HG03457 (cell line): ENCODE measurements around the gene TNFAIP8L1.
"Not testable (repeated sequence)": the region's sequence is repeated elsewhere in the genome, so short reads cannot be mapped to it uniquely, and the experiment has no call there.

ENCODE experiments used
- ATAC-seq: cut with Tn5 transposase; IDR thresholded peaks from one replicate; pipeline ENCODE4 v1.9.1; 2021; ENCODE audit warnings: moderate number of reproducible peaks; ENCODE audit not compliant: unreplicated experiment

Gene TNFAIP8L1

DNA sequence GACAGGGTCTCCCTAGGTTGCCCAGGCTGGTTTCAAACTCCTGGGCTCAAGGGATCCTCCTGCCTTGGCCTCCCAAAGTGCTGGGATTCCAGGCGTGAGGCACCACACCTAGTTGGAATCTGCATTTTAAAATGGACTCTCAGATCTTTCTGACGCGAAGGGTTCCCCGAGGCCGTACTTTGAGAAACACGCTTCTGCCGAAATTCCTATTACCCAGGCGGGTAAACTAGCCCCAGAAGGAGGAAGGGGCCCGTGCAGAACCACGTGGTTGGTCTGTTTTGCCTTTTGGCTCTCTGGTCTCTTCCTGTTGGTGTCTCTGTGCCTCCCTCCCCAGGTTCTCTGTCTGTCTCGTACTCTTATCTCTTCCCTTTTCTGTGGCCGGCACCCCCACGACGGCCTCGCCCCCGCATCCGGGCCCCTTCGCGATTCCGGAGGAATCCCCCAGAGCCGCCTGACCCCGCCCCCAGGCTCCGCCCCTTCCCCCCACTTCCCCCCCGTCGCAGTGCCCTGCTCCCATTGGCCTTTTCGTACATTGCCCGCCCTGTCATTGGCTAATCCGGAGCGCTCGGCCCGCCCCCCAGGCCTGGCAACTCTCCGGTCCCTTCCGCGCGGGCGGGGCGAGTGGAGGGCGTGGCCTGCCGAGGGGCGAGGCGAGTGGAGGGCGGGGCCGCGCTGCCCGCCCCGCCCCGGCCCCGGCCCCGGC is at the start of gene TNFAIP8L1:
TSS of gene TNFAIP8L1 (plus strand) at position 689 of the 703 bp plus-strand sequence. CDS start 12,354 bp downstream, outside the sequence.
- peak; percentile 62 for ATAC-seq

DNA sequence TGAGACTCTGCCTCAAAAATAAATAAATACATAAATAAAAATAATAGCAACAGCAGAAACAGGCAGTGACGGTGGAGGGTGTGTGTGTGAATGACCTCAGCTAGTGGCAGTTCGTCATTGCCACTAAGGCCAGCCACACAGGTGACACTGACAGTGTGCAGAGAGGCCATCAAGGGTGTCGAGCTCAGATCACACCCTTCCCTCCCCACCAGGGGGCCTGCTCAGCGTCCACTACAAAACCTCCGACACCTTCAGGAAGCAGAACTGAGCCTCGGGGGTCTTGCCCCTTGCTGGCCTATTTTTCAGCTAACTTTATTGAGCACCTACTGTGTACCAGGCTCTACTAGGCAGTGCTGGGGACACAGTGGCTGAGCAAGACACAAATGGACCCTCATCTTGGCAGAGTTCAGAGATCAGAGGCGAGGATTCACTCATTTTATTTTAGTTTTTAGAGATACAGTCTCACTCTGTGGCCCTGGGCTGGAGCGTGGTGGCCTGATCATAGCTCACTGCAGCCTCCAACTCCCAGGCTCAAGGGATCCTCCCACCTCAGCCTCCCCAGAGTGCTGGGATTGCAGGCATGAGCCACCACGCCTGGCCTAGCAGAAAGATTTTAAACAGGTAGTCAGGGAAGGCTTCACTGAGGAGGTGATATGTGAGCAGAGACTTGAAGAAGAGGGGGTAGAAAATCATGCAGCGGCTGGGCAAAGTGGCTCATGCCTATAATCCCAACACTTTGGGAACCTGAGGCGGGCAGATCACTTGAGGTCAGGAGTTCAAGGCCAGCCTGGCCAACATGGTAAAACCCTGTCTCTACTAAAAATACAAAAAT is 49.5 kb upstream of the TNFAIP8L1 start:
- no peak for ATAC-seq

DNA sequence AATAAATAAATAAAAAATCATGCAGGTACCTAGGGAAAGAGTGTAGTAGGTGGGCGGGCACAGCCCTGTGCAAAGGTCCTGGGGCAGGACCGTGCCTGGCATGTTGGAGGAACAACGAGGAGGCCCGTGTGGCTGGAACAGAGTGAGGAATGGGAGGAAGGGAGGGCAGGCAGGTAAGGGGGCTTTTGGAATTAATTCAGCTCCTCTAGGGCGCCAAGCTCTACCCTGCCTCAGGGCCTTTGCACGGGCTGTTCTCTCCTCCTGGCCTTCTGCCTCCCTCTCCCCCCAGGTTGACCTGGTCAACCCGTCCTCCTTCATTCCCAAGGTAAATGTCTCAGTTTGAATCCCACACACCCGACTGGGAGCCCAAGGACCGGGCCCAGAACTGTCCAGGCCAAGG is 48.8 kb upstream of the TNFAIP8L1 start:
- ATAC-seq = no peak

DNA sequence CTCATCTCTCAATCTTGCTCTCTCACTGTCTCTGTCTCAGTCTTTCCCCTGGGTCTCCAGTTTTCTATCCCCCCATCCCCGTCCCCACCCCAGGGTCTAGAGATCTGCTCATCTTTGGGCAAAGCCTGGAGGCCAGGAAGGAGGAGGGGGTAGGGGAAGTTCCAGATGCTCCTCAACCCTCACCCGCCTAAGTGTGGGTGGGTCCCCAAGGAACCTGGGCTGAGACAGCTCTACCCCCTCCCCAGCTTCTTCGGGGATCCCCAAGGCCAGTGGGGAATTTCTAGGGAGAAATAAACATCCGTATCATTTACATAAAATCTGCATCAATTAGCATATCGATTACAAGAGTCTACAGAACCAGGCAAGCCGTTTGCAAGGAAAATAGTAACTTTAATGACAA is 48.0 kb upstream of the TNFAIP8L1 start:
- no peak for ATAC-seq

DNA sequence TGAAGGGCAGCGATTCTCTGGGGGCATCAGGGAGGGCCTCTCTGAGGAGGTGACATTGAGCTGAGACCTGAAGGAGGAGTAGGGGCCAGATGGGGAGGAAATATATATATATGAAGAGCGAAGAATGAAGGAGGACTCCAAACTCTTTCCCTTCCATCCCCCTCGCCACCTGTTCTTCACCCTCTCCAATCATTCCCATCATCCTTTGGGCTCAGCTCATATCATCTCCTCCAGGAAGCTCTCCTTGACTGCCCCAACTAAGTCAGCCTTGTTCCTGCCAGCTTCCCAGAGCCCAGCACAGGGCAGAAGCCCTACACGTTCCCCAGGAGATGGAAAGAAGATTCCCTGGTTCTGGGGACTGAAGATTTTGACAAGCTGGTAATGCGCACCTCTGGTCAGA is 46.9 kb upstream of the TNFAIP8L1 start:
- ATAC-seq = no peak

DNA sequence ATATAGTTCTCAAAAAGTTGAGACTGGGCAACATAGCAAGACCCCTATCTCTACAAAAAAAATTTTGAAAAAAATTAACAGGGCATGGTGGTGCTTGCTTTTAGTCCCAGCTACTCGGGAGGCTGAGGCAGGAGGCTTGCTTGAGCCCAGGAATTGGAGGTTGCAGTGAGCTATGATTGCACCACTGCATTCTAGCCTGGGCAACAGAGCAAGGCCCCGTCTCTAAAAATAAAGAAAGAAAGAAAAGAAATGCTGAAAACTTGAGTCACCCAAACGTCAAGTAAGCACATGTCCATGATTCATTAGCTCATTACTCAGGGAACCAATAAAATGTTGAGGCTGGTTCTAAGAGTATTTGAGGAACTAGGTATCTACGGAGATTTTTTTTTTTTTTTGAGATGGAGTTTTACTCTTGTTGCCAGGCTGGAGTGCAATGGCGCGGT is 45.9 kb upstream of the TNFAIP8L1 start:
- ATAC-seq = no peak

DNA sequence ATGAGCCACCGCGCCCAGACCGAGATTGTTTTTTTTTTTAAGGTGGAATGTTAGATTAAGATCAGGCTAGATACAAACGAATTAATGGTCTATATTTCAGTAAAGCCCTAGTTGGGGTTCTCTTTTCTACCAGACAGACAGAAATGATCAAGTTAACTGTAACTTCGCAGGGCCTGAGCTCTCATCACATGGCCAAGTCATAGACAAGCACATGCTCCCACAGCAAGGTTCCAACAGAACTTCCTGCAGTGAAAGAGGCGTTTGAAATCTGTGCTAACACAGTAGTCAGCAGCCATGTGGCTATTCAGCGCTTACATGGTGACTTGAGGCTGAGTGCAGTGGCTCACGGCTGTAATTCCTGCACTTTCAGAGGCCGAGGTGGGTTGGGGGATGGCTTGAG is 45.1 kb upstream of the TNFAIP8L1 start:
- ATAC-seq = no peak

DNA sequence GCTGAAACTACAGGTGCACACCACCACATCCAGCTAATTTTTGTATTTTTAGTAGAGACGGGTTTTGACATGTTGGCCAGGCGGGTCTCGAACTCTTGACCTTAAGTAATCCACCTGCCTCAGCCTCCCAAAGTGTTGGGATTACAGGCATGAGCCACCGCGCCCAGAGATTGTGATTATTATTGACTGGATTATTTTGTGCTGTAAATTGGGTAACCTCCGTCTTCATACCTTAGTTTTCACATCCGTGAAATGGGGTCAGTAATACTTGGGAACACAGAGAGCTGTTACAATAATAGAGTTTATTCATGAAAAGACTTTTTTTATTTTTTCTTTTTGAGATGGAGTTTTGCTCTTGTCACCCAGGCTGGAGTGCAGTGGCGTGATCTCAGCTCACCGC is 44.2 kb upstream of the TNFAIP8L1 start:
- not testable (repeated sequence) for ATAC-seq

DNA sequence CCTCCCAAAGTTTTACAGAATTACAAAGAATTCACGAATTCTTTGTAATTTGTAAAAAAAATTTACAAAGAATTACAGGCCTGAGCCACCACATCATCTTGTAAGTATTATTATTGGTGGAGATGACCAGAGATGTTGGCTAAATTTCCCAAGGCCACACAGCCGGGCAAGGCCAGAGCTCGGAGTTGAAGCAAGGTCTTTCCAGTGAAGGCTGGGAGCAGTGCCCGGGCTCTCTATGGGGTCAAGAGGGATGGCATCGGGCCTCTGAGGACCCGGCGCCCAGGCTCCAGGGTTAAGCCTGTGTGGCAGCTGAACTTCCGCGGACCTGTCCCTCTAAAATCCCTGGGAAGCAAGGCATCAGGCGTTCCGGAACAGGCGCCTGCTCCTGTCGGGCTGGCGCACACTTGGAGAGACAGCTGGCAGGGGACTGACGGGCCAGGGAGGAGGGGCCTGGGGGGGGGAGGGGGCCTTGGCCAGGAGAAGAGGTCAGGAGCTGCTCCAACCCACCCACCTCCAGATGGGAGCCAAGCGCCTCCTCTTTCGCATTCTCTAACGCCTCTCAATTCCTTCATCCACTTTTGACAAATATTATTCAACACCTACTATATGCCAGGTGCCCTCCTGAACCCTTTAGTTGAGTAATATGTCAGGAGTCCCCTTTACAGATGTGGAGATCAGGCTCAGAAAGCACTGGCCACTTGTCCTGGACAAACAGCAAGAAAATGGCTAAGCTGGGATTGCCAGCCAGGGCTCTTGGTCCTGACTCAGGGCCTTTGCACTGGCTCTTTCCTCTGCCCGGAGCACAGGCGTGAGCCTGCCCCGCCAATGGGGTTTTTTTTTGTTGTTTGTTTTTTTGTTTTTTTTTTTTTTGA is 43.0 kb upstream of the TNFAIP8L1 start:
- ATAC-seq = no peak

DNA sequence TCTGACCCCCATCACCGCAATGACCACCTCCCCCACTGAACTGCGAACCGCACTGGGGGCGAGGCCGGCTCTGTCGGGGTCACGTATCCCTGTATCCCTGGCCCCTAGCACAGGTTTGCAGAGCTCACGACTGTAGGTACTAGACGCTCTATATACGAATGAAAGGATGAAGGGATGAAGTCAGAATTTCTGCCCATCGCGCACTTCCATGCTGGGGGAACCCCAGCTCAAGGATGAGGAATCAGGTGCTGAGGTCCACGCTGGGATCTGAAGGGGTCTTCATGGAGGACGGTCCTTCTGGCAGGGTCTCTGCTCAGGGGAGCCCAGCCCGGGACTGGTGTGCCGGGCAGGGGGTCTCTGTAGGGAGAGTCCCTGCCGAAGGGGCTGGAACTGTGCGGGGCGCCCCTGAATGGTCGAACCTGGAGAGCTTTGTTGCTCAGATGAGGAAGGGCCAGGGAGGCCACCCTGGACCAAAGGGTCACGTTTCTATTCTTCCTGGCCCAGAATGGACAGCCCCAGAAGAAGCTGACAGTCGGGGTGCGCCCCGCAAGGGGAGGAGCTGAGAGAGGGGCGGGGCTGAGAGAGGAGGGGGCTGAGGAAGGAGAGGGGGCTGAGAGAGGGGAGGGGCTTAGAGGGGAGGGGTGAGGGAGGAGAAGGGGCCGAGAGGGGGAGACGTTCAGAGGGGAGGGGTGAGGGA is 41.9 kb upstream of the TNFAIP8L1 start:
- ATAC-seq = no peak

DNA sequence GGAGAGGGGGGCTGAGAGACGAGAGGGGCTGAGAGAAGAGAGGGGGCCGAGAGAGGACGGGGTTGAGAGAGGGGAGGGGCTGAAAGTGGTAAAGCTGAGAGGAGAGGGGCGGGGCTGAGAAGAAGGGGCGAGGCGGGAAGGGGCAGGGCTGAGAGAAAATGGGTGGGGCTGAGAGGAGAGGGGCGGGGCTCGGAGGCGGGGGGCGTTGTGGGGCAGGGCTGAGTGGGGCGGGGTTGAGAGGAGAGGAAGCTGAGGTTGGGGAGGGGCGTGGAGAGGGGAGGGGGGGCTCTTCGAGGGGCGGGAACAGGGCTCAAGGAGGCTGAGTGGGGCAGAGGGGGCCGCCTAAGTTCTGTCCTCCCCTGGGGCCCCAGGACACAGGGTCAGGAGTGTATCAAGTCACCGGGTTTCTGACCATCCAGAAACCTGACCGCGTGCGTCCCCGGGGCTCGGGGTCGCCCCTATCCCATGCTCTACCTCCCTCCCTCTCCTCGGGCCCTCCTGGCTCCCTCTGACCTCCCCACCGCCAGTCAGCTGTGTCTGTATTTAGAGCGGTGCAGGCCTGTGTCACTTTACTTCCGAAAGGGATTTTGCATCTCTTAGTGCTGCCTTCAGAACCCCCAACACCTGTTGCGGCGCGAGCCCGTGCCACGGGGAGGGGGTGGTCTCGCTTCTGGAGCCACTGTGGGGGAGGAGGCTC is 41.2 kb upstream of the TNFAIP8L1 start:
- no peak for ATAC-seq

DNA sequence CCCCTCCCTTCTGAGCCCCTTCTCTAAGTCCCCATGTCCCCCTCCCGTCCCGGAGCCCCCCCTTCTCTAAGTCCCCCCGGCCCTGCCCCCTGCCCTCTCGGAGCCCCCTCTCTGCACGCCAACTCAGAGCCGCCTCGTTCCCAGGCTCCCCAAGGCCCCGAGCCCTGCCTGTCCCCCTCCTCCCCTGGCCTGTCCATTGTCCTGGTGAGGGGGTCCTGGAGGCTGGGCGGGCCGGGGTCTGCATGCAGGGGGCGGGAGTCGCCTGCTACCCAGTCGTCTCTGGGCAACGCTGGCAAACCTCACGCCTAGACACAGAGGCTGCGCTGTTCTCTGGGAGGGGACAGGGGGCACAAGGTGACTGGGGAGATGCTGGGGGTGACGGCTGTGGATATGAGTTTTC is 40.6 kb upstream of the TNFAIP8L1 start:
- ATAC-seq = no peak

DNA sequence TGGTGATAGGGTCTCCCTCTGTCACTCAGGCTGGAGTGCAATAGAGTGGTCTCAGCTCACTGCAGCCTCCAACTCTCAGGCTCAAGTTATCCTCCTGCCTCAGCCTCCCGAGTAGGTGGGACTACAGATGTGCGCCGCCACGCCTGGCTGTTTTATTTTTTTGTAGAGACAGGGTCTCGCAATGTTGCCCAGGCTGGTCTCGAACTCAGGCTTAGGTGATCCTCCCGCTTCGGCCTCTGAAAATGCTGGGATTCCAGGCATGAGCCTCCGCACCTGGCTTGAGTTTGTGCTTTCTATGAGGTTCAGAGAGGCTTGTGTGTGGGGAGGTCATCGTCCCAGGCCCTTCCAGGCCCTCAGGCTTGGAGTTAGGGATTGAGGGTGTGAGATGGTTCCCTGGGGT is 39.2 kb upstream of the TNFAIP8L1 start:
- ATAC-seq = no peak

DNA sequence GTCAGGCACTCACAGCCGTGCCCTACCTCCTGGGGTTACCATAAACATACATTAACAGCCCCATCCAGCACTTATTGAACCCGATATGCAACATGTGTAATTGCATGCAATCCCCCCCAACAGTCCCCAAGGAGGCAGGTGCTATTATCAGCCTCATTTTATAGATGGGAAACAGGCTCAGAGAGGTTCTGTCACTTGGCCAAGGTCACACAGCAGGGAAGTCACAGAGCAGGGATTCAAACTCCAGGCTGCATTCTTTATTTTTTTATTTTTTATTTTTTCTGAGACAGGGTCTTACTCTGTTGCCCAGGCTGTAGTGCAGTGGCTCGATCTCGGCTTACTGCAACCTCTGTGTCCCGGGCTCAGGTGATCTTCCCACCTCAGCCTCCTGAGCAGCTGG is 38.4 kb upstream of the TNFAIP8L1 start:
- no peak for ATAC-seq

DNA sequence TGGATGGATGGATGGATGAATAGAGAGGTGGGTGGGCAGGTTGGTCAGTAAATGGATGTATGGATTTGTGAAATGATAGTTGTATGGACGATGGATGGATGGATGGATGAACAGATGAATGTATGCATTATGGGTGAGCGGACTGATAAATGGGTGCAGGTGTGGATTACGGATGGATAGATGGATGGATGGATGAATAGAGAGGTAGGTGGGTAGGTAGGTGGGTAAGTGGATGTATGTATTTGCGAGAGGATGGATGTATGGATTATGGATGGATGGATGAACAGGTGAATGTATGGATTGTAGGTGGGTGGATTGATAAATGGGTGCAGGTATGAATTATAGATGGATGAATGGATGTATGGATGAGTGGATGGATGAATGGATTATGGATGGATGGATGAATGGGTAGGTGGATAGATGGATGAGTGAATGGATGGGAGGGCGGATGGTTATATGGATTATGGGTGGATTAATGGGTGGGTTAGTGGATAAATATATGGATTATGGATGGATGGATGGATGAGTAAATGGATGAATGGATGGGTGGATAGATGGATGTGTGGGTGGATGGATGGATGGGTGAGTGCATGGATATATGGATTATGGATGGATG is 37.0 kb upstream of the TNFAIP8L1 start:
- no peak for ATAC-seq

DNA sequence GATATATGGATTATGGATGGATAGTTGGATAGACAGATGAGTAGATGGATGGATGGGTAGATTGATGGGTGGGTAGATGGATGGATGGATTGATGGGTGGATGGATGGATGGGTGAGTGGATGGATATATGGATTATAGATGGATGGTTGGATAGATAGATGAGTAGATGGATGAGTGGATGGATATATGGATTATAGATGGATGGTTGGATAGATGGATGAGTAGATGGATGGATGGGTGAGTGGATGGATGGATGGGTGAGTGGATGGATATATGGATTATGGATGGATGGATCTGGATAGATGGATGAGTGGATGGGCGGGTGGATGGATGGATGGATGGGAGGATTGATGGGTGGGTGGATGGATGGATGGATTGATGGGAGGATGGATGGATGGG is 36.4 kb upstream of the TNFAIP8L1 start:
- ATAC-seq = no peak

DNA sequence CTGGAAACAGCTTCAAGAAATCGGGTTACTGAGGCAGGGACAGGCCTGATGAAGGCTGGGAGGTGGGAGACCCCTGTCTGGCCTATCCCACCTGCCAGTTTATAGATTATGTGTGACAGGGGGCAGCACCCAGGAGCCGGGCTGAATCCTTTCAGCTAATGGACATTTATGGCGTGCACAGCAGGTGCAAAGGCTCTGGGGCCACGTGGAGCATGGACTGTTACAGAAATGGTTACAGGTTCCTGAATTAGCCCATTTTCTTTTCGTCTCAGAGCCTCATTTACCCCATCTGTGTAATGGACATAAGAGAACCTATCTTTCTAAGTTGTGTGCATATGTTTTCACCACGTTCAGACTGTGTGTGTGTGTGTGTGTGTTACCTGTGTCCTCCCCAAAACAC is 34.4 kb upstream of the TNFAIP8L1 start:
- ATAC-seq = no peak

DNA sequence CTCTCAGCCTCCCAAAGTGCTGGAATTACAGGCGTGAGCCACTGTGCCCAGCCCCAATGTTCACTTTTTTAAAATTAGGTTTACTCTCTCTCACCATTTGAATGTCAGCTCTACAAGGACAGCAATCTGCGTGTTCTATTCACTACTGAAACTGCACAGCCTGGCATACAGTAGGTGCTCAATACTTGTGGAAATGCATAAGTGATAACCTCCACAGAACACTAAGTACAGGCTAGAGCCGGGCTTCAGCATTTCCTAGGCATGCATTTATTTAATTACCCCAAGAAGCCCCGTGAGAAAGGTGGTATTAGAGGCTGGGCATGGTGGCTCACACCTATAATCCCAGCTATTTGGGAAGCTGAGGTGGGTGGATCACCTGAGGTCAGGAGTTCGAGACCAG is 33.1 kb upstream of the TNFAIP8L1 start:
- no peak for ATAC-seq

DNA sequence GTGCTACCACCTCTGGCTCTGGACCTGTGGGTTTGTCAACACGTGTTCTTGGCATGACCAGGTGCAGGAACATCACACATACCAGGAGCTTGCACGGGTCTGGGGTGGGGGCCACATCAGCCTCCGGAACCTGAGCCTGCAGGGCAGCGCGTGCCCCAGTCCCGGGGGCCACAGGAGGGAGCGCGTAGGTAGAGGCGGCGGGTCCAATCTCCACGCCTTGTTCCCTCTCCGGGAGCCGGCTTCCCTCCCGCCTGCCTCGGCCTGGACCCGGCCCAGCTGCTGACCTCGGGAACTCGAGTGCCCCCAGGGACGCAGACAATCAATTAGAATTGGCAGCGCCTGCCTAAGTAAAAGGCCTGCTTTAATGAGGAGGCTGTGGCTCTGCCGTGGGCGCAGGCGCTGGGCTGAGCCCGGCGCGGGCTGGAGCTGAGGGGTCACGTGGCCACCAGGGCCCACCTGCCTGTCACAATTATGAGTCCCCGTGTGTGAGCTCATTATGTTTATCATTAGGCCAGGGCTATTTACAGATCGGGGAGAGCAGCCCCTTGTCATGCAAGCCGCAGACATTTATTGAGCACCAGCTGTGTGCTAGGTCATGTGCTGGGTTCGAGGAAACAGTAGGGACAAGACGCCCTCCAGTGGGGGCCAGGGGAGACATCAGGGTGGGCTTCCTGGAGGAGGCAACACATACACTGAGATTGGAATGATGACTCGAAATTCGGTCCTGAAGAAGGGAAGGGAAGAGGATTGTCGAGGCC is 32.2 kb upstream of the TNFAIP8L1 start:
- no peak for ATAC-seq
